Body of pancreas (tissue), 4 donors: ENCODE results near the gene ARL8B.

Experiments
- POLR2A ChIP-seq, 3 donors: fragments of 450-650 bp; IDR thresholded peaks; one replicate each; pipeline ENCODE4 v1.6.1; 2016; ENCODE audit warnings: antibody characterized with exemption in 3 of 3, mild to moderate bottlenecking in 2 of 3
- TF ChIP-seq, protein P1 (sequence below), 7 experiments: fragments of 450-650 bp in 4 of 7; fragments of 200-600 bp in 3 of 7; sonication (generic) in 3 of 7; IDR thresholded peaks; one replicate each; pipeline ENCODE4 v1.5.1; 2016 to 2019; ENCODE audit warnings: antibody characterized with exemption in 7 of 7

GRCh38 chr3:5120446-5120845, 1.6 kb upstream of the ARL8B start:
- TF ChIP-seq, protein P1, sequence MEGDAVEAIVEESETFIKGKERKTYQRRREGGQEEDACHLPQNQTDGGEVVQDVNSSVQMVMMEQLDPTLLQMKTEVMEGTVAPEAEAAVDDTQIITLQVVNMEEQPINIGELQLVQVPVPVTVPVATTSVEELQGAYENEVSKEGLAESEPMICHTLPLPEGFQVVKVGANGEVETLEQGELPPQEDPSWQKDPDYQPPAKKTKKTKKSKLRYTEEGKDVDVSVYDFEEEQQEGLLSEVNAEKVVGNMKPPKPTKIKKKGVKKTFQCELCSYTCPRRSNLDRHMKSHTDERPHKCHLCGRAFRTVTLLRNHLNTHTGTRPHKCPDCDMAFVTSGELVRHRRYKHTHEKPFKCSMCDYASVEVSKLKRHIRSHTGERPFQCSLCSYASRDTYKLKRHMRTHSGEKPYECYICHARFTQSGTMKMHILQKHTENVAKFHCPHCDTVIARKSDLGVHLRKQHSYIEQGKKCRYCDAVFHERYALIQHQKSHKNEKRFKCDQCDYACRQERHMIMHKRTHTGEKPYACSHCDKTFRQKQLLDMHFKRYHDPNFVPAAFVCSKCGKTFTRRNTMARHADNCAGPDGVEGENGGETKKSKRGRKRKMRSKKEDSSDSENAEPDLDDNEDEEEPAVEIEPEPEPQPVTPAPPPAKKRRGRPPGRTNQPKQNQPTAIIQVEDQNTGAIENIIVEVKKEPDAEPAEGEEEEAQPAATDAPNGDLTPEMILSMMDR (IDR thresholded peaks at IDR 0.05): no peak
- no peak for TF ChIP-seq POLR2A (IDR thresholded peaks at IDR 0.05)
